Upper lobe of right lung (tissue), 1 donor: ENCODE measurements around the gene KDM7A. TPM values are rescaled to one million over a fixed set of nuclear protein-coding genes. Genes with fewer than 3 reads are reported as not detected.
A peak's percentile ranks its signal among the peaks of the same experiment; 100 is the strongest.

ENCODE experiments used
- ATAC-seq: fragments of 200-7000 bp; cut with Tn5 transposase; one replicate; pipeline ENCODE4 v1.9.1; 2020; ENCODE audit warnings: mild to moderate bottlenecking, moderate library complexity
- DNase-seq: peaks from one replicate; pipeline ENCODE4 v3.0.0-alpha.2; 2020
- H3K27ac ChIP-seq: fragments of 200-600 bp; one replicate; pipeline ENCODE4 v1.8.0; 2022
- H3K27me3 ChIP-seq: fragments of 200-600 bp; one replicate; pipeline ENCODE4 v1.8.0; 2022; ENCODE audit warnings: mild to moderate bottlenecking
- H3K36me3 ChIP-seq: fragments of 200-600 bp; one replicate; pipeline ENCODE4 v1.8.0; 2022
- H3K4me1 ChIP-seq: fragments of 200-600 bp; one replicate; pipeline ENCODE4 v1.8.0; 2022
- H3K4me3 ChIP-seq: fragments of 200-600 bp; one replicate; pipeline ENCODE4 v1.8.0; 2022; ENCODE audit warnings: mild to moderate bottlenecking
- H3K9me3 ChIP-seq: fragments of 200-600 bp; one replicate; pipeline ENCODE4 v1.8.0; 2022
- intact Hi-C: fragments of 100-400 bp; cut with DNase I; formaldehyde crosslinking; loops from one replicate; pipeline ENCODE4 v1.11.0; 2022
- long read RNA-seq: library from polyadenylated mRNA; unstranded; transcript quantifications from one replicate; pipeline ENCODE4 v2.0.0, GENCODE V29; 2021
- total RNA-seq: library from RNA; stranded (reverse); fragmentation: NEBNext Ultra II Directional; extraction: Animal tissue kit (Norgen Biotek cat#: 25700); gene quantifications from one replicate; pipeline ENCODE4 v1.2.1, GENCODE V29; 2021
- TF ChIP-seq, protein P1 (sequence below): fragments of 200-600 bp; IDR thresholded peaks from one replicate; pipeline ENCODE4 v1.8.0; 2022; ENCODE audit warnings: antibody characterized with exemption
- donor health status: DM: no; HTN: yes; CAD: no; lungs with severe emphysema.

KDM7A gene, protein sequence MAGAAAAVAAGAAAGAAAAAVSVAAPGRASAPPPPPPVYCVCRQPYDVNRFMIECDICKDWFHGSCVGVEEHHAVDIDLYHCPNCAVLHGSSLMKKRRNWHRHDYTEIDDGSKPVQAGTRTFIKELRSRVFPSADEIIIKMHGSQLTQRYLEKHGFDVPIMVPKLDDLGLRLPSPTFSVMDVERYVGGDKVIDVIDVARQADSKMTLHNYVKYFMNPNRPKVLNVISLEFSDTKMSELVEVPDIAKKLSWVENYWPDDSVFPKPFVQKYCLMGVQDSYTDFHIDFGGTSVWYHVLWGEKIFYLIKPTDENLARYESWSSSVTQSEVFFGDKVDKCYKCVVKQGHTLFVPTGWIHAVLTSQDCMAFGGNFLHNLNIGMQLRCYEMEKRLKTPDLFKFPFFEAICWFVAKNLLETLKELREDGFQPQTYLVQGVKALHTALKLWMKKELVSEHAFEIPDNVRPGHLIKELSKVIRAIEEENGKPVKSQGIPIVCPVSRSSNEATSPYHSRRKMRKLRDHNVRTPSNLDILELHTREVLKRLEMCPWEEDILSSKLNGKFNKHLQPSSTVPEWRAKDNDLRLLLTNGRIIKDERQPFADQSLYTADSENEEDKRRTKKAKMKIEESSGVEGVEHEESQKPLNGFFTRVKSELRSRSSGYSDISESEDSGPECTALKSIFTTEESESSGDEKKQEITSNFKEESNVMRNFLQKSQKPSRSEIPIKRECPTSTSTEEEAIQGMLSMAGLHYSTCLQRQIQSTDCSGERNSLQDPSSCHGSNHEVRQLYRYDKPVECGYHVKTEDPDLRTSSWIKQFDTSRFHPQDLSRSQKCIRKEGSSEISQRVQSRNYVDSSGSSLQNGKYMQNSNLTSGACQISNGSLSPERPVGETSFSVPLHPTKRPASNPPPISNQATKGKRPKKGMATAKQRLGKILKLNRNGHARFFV
- total RNA-seq: 16.7 TPM
- long read RNA-seq, full-length matches to known transcripts: 5 of 11 reads
- long read RNA-seq, partial matches to known transcripts: 1 of 11 reads
- long read RNA-seq, other reads (novel, unspliced or antisense): 5 of 11 reads

DNA sequence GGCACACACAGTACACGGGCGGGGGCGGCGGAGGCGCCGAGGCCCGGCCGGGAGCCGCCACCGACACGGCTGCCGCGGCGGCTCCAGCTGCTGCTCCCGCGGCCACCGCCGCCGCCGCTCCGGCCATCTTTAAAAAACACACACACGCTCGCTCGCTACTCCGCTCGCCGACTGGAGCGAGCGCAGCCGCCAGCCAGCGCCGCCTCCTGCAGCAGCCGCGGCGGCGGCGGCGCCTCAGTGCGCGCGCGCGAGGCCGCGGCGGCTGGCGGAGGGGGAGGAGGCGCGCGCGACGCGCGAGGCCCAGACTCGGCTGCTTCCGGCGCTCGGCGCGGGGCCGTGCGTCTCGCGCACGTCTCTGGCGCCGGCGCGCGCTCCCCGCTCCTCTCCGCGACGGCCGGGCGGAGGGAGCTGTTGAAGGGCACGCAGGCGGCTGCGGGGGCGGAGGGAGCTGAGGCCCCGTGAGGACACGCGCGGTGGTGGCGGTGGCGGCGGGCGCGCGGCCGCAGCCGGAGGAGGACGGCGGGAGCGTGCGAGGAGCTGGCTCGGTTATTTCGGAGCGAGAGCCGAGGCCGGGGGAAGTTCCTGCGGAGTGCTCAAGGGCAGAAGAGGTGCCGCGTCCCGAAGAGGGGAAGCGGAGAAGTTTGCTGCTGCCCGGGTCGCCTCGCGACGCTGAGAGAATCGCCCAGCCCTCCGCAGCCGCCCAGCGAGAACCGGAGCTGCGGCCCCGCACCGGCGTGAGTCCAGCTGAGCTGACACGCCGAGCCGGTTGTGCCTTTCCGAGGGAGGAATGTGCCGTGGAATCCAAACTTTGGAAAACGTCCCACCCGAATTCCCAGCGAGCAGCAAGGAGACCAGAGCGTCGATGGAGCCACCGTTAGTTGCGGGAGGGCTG is at the start of gene KDM7A:
KDM7A (minus strand) TSS at position 173 of the 892 bp plus-strand sequence; CDS start at position 127, 46 bp downstream.
- DNase-seq (peak; percentile 97), ATAC-seq (peak; percentile 92)
- intact Hi-C loops: no loop called here

DNA sequence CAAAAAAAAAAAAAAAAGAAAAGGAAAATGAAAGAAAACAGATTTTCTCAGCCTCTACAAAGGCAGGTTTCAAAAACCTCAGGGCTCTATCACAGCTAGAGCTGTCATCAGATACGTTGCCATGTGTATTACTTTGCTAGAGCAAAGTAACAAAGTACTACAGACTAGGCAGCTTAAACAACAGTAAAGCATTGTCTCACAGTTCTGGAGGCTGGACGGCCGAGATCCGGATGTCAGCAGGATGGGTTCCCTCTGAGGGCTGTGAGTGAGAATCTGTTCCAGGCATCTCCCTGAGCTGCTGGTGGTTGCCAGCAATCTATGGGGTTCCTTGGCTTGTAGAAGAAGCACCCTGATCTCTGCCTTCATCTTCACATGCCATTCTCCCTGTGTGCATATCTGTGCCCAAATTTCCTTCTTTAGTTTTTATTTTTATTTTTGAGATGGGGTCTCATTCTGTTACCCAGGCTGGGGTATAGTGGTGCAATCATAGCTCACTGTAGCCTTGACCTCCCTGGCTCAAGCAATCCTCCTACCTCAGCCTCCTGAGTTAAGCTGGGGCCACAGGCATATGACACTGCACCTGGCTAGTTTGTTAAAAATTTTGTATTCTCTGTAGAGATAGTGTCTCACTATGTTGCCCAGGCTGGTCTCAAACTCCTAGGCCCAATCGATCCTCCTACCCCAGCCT is 48.9 kb upstream of the KDM7A start:
- H3K4me1 ChIP-seq: peaks cover 10% of the 10 kb centered on the region
- intact Hi-C loops: no loop called here
- no peaks in the 10 kb centered on the region for H3K27me3 ChIP-seq
- H3K4me3 ChIP-seq: no peak overlapping the region
- H3K27ac ChIP-seq: no peak overlapping the region
- H3K36me3 ChIP-seq: no peaks in the 10 kb centered on the region
- DNase-seq (no peak), ATAC-seq (no peak)
- no peaks in the 10 kb centered on the region for H3K9me3 ChIP-seq
- TF ChIP-seq, protein P1, sequence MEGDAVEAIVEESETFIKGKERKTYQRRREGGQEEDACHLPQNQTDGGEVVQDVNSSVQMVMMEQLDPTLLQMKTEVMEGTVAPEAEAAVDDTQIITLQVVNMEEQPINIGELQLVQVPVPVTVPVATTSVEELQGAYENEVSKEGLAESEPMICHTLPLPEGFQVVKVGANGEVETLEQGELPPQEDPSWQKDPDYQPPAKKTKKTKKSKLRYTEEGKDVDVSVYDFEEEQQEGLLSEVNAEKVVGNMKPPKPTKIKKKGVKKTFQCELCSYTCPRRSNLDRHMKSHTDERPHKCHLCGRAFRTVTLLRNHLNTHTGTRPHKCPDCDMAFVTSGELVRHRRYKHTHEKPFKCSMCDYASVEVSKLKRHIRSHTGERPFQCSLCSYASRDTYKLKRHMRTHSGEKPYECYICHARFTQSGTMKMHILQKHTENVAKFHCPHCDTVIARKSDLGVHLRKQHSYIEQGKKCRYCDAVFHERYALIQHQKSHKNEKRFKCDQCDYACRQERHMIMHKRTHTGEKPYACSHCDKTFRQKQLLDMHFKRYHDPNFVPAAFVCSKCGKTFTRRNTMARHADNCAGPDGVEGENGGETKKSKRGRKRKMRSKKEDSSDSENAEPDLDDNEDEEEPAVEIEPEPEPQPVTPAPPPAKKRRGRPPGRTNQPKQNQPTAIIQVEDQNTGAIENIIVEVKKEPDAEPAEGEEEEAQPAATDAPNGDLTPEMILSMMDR: no peak

More for the DNA sequence above, at the start of gene KDM7A:
- peak within 1 kb of the TSS; percentile 96 for H3K27ac ChIP-seq
- TF ChIP-seq, protein P1: no peak
- H3K4me3 ChIP-seq: peak within 1 kb of the TSS; percentile 70
- H3K4me1 ChIP-seq: peaks cover 10% of the 10 kb centered on the region
- no peaks in the 10 kb centered on the region for H3K27me3 ChIP-seq
- no peaks in the 10 kb centered on the region for H3K36me3 ChIP-seq
- H3K9me3 ChIP-seq: no peaks in the 10 kb centered on the region

DNA sequence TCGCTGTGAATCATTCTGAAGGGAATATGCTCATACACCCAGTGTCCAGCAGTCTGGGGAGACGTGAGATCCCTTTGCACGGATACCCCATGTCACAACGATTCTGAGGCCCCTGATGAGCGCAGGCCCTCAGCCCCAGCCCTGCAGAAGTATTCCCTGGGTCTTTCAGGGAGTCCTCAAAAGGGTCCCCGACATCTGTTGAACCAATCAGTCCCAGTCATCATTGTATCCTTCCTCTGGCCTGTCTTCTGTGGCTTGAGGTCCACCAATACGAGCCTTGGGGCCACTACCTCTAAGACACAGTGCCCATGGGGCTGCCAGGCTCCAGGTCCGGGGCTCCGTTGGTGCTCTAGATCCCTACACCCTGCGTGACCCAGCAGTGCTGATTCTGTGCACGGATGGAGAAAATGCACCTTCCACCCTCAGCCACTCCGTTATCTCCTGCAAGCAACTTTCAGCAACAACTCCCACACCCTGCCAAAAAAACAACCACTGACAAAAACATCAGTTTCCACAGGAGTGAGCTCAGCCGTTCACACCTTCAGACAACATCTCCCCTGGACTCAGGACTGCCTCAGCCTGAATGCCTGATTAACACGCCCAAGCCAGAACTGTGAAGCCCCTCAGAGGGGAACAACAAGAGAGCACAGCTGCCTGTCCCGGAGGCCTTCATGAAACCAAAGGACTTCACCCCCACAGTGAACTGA is 46.9 kb upstream of the KDM7A start:
- DNase-seq (no peak), ATAC-seq (no peak)
- Histone ChIP-seq H3K4me1 (no peaks in the 10 kb centered on the region), H3K4me3 (no peak overlapping the region), H3K9me3 (no peaks in the 10 kb centered on the region), H3K27ac (no peak overlapping the region), H3K36me3 (no peaks in the 10 kb centered on the region), H3K27me3 (no peaks in the 10 kb centered on the region)
- intact Hi-C loops: no loop called here
- TF ChIP-seq, protein P1: no peak

DNA sequence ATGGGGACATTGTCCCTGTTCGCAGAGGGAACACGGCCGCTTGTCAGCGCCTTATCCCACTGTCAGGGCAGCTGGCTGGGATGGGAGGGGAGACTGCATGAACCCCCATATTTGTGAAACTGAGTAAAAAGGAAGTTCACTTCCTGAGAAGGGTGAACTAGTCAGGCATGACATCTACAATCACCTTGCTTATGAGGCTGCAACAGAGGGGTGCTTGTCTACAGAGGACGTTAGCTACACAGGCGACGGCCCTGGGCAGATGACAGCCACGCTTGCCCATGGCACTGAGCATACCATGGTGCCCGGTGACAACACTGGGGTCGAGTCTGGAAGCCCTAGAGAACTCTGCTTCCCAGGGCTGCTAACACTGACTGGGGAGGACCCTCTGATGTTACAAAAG is 46.0 kb upstream of the KDM7A start:
- Histone ChIP-seq H3K27ac (no peak overlapping the region), H3K27me3 (no peaks in the 10 kb centered on the region), H3K4me3 (no peak overlapping the region), H3K9me3 (no peaks in the 10 kb centered on the region), H3K4me1 (no peaks in the 10 kb centered on the region), H3K36me3 (no peaks in the 10 kb centered on the region)
- DNase-seq: no peak
- ATAC-seq: no peak
- TF ChIP-seq, protein P1: no peak
- intact Hi-C loops: no loop called here
